CD4-positive, alpha-beta T cell treated with Interleukin-4 for 4 hours (primary cell): ENCODE data around the gene NUBPL.
"Not testable (repeated sequence)": the region's sequence is repeated elsewhere in the genome, so short reads cannot be mapped to it uniquely, and the experiment has no call there.

Experiments
- DNase-seq: peaks from one replicate; pipeline ENCODE4 v3.0.0-alpha.2; 2020

The NUBPL gene

GRCh38 chr14:31678421-31679249 lies 117.4 kb downstream of the NUBPL start:
- DNase-seq: no peak

- DNase-seq: no peak
These were observed 121.6 kb downstream of the NUBPL start for GRCh38 chr14:31682768-31683167.

GRCh38 chr14:31687726-31688125 lies 126.5 kb downstream of the NUBPL start:
- DNase-seq: no peak

- no peak for DNase-seq
These were observed 128.9 kb downstream of the NUBPL start for GRCh38 chr14:31690056-31690455.

- DNase-seq: no peak
These were observed 131.2 kb downstream of the NUBPL start for GRCh38 chr14:31692376-31692781.

GRCh38 chr14:31696378-31696777 lies 135.2 kb downstream of the NUBPL start:
- no peak for DNase-seq

GRCh38 chr14:31699809-31700208 lies 138.6 kb downstream of the NUBPL start:
- DNase-seq: no peak

- DNase-seq: no peak
These were observed 139.3 kb downstream of the NUBPL start for GRCh38 chr14:31700282-31701074.

GRCh38 chr14:31702130-31702529 lies 140.9 kb downstream of the NUBPL start:
- no peak for DNase-seq

- DNase-seq: no peak
These were observed 141.9 kb downstream of the NUBPL start for GRCh38 chr14:31703056-31703455.

- DNase-seq: no peak
These were observed 144.5 kb downstream of the NUBPL start for GRCh38 chr14:31705731-31706130.

GRCh38 chr14:31708661-31709060 lies 147.5 kb downstream of the NUBPL start:
- DNase-seq: not testable (repeated sequence)

- no peak for DNase-seq
These were observed 151.3 kb downstream of the NUBPL start for GRCh38 chr14:31712244-31713127.

GRCh38 chr14:31716208-31716607 lies 155.0 kb downstream of the NUBPL start:
- DNase-seq: no peak

- DNase-seq: no peak
These were observed 156.3 kb downstream of the NUBPL start for GRCh38 chr14:31717294-31718085.

- DNase-seq: no peak
These were observed 157.4 kb downstream of the NUBPL start for GRCh38 chr14:31718585-31718984.

GRCh38 chr14:31718985-31719384 lies 157.8 kb downstream of the NUBPL start:
- no peak for DNase-seq

- no peak for DNase-seq
These were observed 165.1 kb downstream of the NUBPL start for GRCh38 chr14:31726337-31726736.

- no peak for DNase-seq
These were observed 166.6 kb downstream of the NUBPL start for GRCh38 chr14:31727797-31728196.

GRCh38 chr14:31740688-31741087 lies 179.5 kb downstream of the NUBPL start:
- no peak for DNase-seq

- no peak for DNase-seq
These were observed 184.5 kb downstream of the NUBPL start for GRCh38 chr14:31745741-31746140.

GRCh38 chr14:31746326-31746725 lies 185.1 kb downstream of the NUBPL start:
- DNase-seq: no peak
